NK-92 treated with Interleukin-12 subunit alpha and Interleukin-12 subunit beta, amount 100 ng/mL, for 24 hours (cell line): ENCODE data around the gene FGF22.
"Not testable (repeated sequence)": the region's sequence is repeated elsewhere in the genome, so short reads cannot be mapped to it uniquely, and the experiment has no call there.

ENCODE experiments used
- DNase-seq: peaks from one replicate; lab custom pipeline; 2025; lab: John Stamatoyannopoulos, UW

FGF22 gene

DNA sequence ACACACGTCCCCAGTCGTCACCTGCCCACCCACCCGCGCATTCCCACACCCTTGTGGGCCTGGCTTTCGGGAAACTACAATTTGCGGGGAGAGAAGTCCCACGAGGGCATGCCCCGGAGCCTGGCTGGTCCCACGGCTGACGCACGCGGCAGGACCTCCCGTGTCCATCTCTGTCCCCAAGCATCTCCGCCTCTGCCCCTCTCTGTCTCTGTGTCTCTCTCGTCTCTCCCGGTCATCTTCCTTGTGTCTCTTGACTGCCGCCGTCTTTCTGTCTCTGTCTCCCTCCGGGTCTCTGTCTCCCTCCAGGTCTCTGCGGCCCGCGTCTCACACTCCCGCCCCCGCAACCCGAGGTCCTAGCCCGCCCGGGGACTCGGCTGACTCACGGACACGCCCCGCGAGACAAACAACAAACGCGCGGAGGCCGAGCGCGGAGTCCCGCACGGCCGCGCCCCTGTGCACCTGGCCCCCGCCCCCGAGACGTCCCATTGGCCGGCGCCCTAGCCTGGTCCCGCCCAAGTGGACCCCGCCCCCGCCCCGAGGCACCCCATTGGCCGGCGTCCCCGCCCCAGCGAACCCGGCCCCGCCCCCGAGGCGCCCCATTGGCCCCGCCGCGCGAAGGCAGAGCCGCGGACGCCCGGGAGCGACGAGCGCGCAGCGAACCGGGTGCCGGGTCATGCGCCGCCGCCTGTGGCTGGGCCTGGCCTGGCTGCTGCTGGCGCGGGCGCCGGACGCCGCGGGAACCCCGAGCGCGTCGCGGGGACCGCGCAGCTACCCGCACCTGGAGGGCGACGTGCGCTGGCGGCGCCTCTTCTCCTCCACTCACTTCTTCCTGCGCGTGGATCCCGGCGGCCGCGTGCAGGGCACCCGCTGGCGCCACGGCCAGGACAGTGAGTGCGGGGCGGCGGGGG lies at the start of gene FGF22:
Gene FGF22 (plus strand): TSS at position 627 of the 908 bp plus-strand sequence. CDS start 47 bp downstream, at position 674.
- DNase-seq, result no peak

GRCh38 chr19:590396-590745 lies 49.3 kb upstream of the FGF22 start:
- DNase-seq, result no peak

DNA sequence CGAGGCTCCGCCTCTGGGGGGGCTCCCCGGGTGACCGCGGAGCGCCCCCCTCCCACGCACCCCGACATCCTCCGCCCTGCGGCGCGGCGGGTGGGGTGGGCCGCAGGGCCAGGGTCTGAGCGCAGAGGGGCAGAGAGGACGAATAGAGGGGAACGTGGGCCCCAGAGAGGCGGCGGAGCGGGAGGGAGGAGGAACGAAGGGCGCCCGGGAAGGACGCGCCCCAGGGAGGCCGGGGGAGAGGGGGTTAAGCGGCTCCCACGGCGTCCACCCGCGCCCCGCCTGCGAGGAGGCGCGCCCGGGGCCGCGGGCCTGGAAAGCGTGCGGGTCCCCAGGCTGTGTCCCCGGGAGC lies 49.0 kb upstream of the FGF22 start:
- DNase-seq, result no peak

GRCh38 chr19:591099-591958 lies 48.4 kb upstream of the FGF22 start:
- DNase-seq, result no peak

- DNase-seq, result no peak
These were observed 47.6 kb upstream of the FGF22 start for GRCh38 chr19:592101-592500.

- DNase-seq, result no peak
These were observed 46.6 kb upstream of the FGF22 start for GRCh38 chr19:593055-593454.

- no peak for DNase-seq
These were observed 46.2 kb upstream of the FGF22 start for GRCh38 chr19:593505-593904.

DNA sequence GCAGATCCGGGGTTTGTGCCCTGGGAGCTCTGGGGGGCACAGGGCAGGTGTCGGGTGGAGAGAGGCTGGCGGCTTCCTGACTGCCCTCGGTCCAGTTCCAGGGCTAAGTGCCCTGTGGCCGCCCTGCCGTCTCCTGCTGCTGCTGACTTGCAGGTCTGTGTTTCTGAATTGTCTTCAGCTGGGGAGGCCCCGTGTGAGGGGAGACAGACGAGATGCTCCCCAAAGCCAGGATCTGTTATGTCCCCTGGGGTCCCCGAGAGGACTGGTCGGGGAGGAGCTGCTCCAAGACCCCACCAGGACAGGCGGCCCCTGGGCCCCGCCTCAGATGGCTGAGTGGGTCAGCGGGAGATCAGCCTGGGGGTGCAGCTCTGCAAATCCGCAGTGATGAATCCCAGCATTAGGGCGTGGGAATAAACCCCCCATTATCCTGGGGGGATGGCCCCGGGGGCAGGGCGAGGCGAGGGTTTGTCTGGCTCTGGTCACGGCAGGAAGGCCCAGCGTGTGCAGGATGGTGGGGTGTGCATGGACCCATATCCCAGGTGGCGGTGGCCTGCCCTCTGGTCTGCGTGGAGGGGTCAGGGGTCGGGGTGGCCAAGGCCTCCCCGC lies 45.3 kb upstream of the FGF22 start:
- no peak for DNase-seq

DNA sequence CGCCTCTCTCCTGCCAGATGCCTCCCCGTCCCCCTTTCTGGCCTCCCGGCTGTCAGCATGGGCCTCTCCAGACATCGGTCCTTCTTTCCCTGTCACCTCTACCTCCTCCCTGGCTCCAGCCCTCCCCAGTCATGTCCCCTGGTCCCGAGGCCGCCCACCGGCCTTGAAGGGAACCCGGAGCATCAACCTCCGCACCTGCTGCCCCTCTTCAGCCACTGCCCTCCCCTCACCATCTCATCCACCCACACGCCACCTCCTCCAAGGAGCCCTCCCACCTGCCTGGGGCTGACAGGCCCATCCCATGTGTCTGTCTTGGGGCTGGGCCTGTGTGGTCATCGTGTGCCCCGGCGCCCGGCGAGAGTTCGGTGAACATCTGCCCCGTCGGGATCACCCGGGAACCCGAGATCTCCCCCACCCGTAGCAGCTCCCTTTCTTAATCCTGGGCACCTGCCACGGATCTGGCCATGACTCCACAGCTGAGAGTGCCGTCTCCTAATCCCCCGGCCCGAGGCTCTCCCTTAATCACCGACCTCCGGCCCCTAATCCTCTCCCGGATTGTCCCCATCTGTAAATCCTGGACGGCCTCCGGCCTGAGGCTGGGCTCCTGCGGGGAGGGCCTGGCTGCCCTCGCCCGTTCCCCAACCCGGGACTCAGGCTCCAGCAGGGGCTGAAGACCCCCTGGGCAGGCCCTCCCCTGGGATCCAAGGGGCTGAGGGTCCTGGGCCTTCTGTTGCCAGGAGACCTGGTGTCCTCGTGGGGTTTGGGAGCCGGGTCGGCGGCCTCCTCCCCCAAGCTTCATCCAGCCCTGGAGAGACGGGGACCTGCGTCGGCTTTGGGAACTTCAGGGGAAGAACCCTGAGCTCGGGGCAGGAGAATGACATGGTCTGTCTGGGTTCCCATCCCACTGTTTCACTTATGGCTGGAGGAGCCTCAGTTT lies 44.1 kb upstream of the FGF22 start:
- no peak for DNase-seq

- DNase-seq, result no peak
These were observed 43.4 kb upstream of the FGF22 start for GRCh38 chr19:596263-596655.

DNA sequence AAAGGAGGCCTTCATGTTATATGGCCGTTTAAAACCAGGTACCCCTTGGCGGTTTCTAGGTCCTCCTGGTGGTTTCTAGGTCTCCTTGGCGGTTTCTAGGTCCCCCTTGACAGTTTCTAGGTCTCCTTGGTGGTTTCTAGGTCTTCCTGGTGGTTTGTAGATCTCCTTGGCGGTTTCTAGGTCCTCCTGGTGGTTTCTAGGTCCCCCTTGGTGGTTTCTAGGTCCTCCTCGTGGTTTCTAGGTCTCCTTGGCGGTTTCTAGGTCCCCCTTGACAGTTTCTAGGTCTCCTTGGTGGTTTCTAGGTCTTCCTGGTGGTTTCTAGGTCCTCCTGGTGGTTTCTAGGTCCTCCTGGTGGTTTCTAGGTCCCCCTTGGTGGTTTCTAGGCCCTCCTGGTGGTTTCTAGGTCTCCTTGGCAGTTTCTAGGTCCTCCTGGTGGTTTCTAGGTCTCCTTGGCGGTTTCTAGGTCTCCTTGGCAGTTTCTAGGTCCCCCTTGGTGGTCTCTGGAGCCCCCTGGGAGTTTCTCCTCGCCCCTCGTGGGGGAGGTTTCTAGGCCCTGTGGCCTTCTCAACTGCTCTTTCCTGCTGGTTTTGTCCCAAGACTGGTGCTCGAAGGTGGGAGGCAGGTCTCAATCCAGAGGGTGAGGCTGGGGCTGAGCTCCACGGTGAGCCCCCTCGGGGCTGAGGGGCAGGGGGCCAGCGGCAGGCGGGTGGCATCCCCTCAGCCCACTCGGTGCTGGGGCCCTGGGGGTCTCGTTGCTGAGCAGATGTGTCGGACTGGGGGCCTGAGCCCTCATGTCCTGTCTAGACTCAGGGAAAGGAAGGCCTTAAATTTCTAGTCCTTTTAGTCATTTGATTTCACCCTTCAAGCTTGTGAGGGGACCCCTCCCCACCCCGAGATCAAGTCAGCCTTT lies 42.0 kb upstream of the FGF22 start:
- DNase-seq, result no peak

GRCh38 chr19:601310-601709 lies 38.4 kb upstream of the FGF22 start:
- no peak for DNase-seq

DNA sequence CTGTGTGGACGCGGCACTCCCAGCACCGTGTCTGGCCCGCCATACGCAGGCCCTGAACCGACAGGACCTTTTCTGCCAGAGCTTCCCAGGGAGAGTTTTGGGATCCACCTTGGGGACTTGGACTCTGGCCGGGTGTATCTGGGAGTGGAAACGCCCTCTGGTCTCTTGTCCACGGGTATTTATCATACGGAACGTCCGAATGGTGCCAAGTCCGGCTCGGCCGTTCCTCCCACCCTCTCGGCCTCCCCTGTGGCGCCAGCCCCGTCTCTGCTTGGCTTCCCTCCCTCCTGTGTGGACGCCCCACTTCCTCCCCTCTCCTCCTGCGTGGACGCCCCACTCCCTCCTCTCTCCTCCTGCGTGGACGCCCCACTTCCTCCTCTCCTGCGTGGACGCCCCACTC lies 37.9 kb upstream of the FGF22 start:
- no peak for DNase-seq

GRCh38 chr19:602391-603301 lies 37.0 kb upstream of the FGF22 start:
- DNase-seq, result no peak

- DNase-seq, result not testable (repeated sequence)
These were observed 36.4 kb upstream of the FGF22 start for GRCh38 chr19:603302-603639.

DNA sequence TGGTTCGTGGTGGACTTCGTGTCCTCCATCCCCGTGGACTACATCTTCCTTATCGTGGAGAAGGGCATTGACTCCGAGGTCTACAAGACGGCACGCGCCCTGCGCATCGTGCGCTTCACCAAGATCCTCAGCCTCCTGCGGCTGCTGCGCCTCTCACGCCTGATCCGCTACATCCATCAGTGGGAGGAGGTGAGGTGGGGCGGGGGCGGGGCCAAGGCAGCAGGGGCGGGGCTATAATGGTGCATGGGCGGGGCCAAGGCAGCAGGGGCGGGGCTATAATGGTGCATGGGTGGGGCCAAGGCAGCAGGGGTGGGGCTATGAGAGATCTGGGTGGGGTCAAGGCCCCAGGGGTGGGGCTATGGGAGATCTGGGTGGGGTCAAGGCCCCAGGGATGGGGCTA lies 35.9 kb upstream of the FGF22 start:
- DNase-seq, result not testable (repeated sequence)

DNA sequence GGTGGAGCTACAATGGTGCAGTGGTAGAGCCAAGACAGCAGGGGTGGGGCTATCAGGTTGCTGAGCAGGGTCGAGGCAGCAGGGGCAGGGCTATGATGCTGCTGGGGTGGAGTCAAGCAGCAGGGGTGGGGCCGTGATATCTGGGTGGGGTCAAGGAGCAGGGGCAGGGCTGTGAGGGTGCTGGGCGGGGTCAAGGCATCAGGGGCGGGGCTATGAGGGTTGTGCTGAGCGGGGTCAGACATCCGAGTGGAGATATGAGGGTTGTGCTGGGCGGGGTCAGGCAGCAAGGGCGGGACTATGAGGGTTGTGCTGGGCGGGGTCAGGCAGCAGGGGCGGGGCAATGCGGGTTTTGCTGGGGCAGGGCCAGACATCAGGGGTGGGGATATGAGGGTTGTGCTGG lies 35.3 kb upstream of the FGF22 start:
- DNase-seq, result no peak

DNA sequence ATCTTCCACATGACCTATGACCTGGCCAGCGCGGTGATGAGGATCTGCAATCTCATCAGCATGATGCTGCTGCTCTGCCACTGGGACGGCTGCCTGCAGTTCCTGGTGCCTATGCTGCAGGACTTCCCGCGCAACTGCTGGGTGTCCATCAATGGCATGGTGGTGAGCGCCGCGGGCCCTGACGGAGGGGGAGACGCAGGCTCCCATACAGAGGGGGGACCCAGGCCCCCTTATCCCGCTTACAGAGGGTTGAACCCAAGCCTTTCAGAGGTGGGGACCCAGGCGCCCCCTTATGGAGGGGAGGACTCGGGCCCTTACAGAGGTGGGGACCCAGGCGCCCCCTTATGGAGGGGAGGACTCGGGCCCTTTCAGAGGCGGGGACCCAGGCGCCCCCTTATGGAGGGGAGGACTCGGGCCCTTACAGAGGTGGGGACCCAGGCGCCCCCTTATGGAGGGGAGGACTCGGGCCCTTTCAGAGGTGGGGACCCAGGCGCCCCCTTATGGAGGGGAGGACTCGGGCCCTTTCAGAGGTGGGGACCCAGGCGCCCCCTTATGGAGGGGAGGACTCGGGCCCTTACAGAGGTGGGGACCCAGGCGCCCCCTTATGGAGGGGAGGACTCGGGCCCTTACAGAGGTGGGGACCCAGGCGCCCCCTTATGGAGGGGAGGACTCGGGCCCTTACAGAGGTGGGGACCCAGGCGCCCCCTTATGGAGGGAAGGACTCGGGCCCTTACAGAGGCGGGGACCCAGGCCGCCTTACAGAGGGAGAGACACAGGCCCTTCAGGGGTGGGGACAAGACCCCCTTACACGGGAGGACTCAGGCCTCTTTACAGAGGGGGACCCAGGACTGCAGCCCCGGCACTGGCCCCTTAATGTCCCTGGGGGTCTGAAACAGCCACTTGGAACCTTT lies 34.4 kb upstream of the FGF22 start:
- DNase-seq, result not testable (repeated sequence)
